ENCODE results near the gene ADARB1.

- TF ChIP-seq CTCF (IDR thresholded peaks at IDR 0.05; ENCODE audit: low read depth, low read length) = no peak
- TF ChIP-seq POLR2A (IDR thresholded peaks at IDR 0.05; ENCODE audit: extremely low read depth, insufficient read length) = no peak
These were observed 62.1 kb downstream of the ADARB1 start for GRCh38 chr21:45136500-45136899.

All from NB4 (cell line).